Stimulated activated naive B cell treated with anti-CD40 and anti-IgM and Interleukin-4, amounts not matched to agents 10 μg/mL and 1 μg/mL and 100 μg/mL, for 72 hours (primary cell): Measurements from ENCODE around the gene ARHGAP18.
"Not testable (repeated sequence)": the region's sequence is repeated elsewhere in the genome, so short reads cannot be mapped to it uniquely, and the experiment has no call there.

Source experiments
- ATAC-seq, 2 donors: fragments of 150-1000 bp; cut with Tn5 transposase; replicated peaks; 2 replicates each; pipeline ENCODE4 v1.10.0; 2021; ENCODE audit warnings: moderate library complexity in 1 of 2
- DNase-seq: peaks from one replicate; pipeline ENCODE4 v3.0.0; 2021
- H3K27ac Mint-ChIP-seq: one replicate; pipeline ENCODE4 v1.8.0; 2022; ENCODE audit warnings: mild to moderate bottlenecking, mixed read lengths
- H3K27me3 Mint-ChIP-seq, 2 donors: one replicate each; pipeline ENCODE4 v1.8.0; 2022; ENCODE audit warnings: mixed read lengths in 2 of 2
- H3K36me3 Mint-ChIP-seq, 2 donors: one replicate each; pipeline ENCODE4 v1.8.0; 2022; ENCODE audit warnings: mixed read lengths in 2 of 2, mild to moderate bottlenecking in 1 of 2
- H3K4me1 Mint-ChIP-seq, 2 donors: one replicate each; pipeline ENCODE4 v1.8.0; 2022; ENCODE audit warnings: mixed read lengths in 2 of 2, mild to moderate bottlenecking in 1 of 2
- H3K4me3 Mint-ChIP-seq, 2 donors: one replicate each; pipeline ENCODE4 v1.8.0; 2022; ENCODE audit warnings: mild to moderate bottlenecking in 2 of 2, mixed read lengths in 2 of 2, moderate library complexity in 1 of 2
- H3K9me3 Mint-ChIP-seq, 2 donors: one replicate each; pipeline ENCODE4 v1.8.0; 2022; ENCODE audit warnings: mixed read lengths in 2 of 2, mild to moderate bottlenecking in 1 of 2

The ARHGAP18 gene

GRCh38 chr6:129583866-129584265 is 126.1 kb downstream of the ARHGAP18 start:
- Mint-ChIP-seq H3K4me3 (no peak overlapping the region), H3K27me3 (no peaks in the 10 kb centered on the region), H3K9me3 (peaks cover 3 to 7% of the 10 kb centered on the region in 2 donors), H3K4me1 (no peaks in the 10 kb centered on the region), H3K27ac (no peak overlapping the region), H3K36me3 (peaks cover 12% of the 10 kb centered on the region in 2 donors)
- ATAC-seq (no peak), DNase-seq (no peak)

GRCh38 chr6:129578315-129578714 is 131.7 kb downstream of the ARHGAP18 start:
- no peak overlapping the region for H3K4me3 Mint-ChIP-seq
- ATAC-seq (no peak), DNase-seq (no peak)
- H3K9me3 Mint-ChIP-seq: peaks cover 4 to 8% of the 10 kb centered on the region in 2 donors
- peaks cover 1 to 11% of the 10 kb centered on the region in 2 donors for H3K4me1 Mint-ChIP-seq
- peaks cover 4 to 9% of the 10 kb centered on the region in 2 donors for H3K36me3 Mint-ChIP-seq
- H3K27me3 Mint-ChIP-seq: no peaks in the 10 kb centered on the region
- no peak overlapping the region for H3K27ac Mint-ChIP-seq

GRCh38 chr6:129577691-129578090 is 132.3 kb downstream of the ARHGAP18 start:
- Mint-ChIP-seq H3K4me1 (peaks cover 1 to 11% of the 10 kb centered on the region in 2 donors), H3K36me3 (peaks cover 4 to 9% of the 10 kb centered on the region in 2 donors), H3K27ac (no peak overlapping the region), H3K4me3 (no peak overlapping the region), H3K27me3 (no peaks in the 10 kb centered on the region), H3K9me3 (peaks cover 4 to 8% of the 10 kb centered on the region in 2 donors)
- DNase-seq (no peak), ATAC-seq (no peak)

- H3K4me3 Mint-ChIP-seq: no peak overlapping the region
- ATAC-seq: no peak
- H3K27ac Mint-ChIP-seq: no peak overlapping the region
- H3K9me3 Mint-ChIP-seq: peaks cover 8 to 11% of the 10 kb centered on the region in 2 donors
- no peaks in the 10 kb centered on the region for H3K27me3 Mint-ChIP-seq
- H3K4me1 Mint-ChIP-seq: peaks cover 1 to 11% of the 10 kb centered on the region in 2 donors
- DNase-seq: no peak
- peaks cover 9 to 12% of the 10 kb centered on the region in 2 donors for H3K36me3 Mint-ChIP-seq
Measured at GRCh38 chr6:129576456-129576855, 133.5 kb downstream of the ARHGAP18 start.

GRCh38 chr6:129575378-129576118 is 134.4 kb downstream of the ARHGAP18 start:
- H3K9me3 Mint-ChIP-seq: peaks cover 8 to 15% of the 10 kb centered on the region in 2 donors
- H3K36me3 Mint-ChIP-seq: peaks cover 13 to 15% of the 10 kb centered on the region in 2 donors
- no peaks in the 10 kb centered on the region for H3K27me3 Mint-ChIP-seq
- no peak overlapping the region for H3K4me3 Mint-ChIP-seq
- peaks cover 1 to 11% of the 10 kb centered on the region in 2 donors for H3K4me1 Mint-ChIP-seq
- no peak for ATAC-seq
- no peak for DNase-seq
- H3K27ac Mint-ChIP-seq: no peak overlapping the region

GRCh38 chr6:129574605-129575004 is 135.4 kb downstream of the ARHGAP18 start:
- H3K4me1 Mint-ChIP-seq: peaks cover 1 to 11% of the 10 kb centered on the region in 2 donors
- H3K27ac Mint-ChIP-seq, H3K4me3 Mint-ChIP-seq, DNase-seq, ATAC-seq, H3K27me3 Mint-ChIP-seq: not testable (repeated sequence)
- peaks cover 22 to 23% of the 10 kb centered on the region in 2 donors for H3K36me3 Mint-ChIP-seq
- peaks cover 10 to 20% of the 10 kb centered on the region in 2 donors for H3K9me3 Mint-ChIP-seq

GRCh38 chr6:129570929-129571328 is 139.0 kb downstream of the ARHGAP18 start:
- not testable (repeated sequence) for H3K27ac Mint-ChIP-seq, H3K4me3 Mint-ChIP-seq, DNase-seq, H3K4me1 Mint-ChIP-seq, ATAC-seq, H3K27me3 Mint-ChIP-seq
- Mint-ChIP-seq H3K9me3 (peaks cover 10 to 20% of the 10 kb centered on the region in 2 donors), H3K36me3 (peaks cover 20 to 23% of the 10 kb centered on the region in 2 donors)

GRCh38 chr6:129568015-129568414 is 142.0 kb downstream of the ARHGAP18 start:
- Mint-ChIP-seq H3K4me1 (no peaks in the 10 kb centered on the region), H3K27me3 (peaks cover 0 to 5% of the 10 kb centered on the region in 2 donors), H3K9me3 (peaks cover 6 to 12% of the 10 kb centered on the region in 2 donors), H3K4me3 (no peak overlapping the region), H3K36me3 (peaks cover 13 to 19% of the 10 kb centered on the region in 2 donors), H3K27ac (no peak overlapping the region)
- DNase-seq (no peak), ATAC-seq (no peak)

- H3K36me3 Mint-ChIP-seq: peaks cover 13 to 19% of the 10 kb centered on the region in 2 donors
- ATAC-seq (no peak), DNase-seq (no peak)
- no peaks in the 10 kb centered on the region for H3K4me1 Mint-ChIP-seq
- H3K27ac Mint-ChIP-seq: no peak overlapping the region
- H3K27me3 Mint-ChIP-seq: peaks cover 0 to 5% of the 10 kb centered on the region in 2 donors
- peaks cover 6 to 12% of the 10 kb centered on the region in 2 donors for H3K9me3 Mint-ChIP-seq
- no peak overlapping the region for H3K4me3 Mint-ChIP-seq
Measured at GRCh38 chr6:129567374-129567773, 142.6 kb downstream of the ARHGAP18 start.

- peaks cover 7 to 11% of the 10 kb centered on the region in 2 donors for H3K36me3 Mint-ChIP-seq
- no peaks in the 10 kb centered on the region for H3K4me1 Mint-ChIP-seq
- no peak for ATAC-seq
- H3K9me3 Mint-ChIP-seq: peaks cover 2 to 5% of the 10 kb centered on the region in 2 donors
- peaks cover 0 to 5% of the 10 kb centered on the region in 2 donors for H3K27me3 Mint-ChIP-seq
- no peak overlapping the region for H3K4me3 Mint-ChIP-seq
- no peak overlapping the region for H3K27ac Mint-ChIP-seq
- no peak for DNase-seq
Measured at GRCh38 chr6:129565811-129566210, 144.2 kb downstream of the ARHGAP18 start.

GRCh38 chr6:129565366-129565765 is 144.6 kb downstream of the ARHGAP18 start:
- peaks cover 5 to 8% of the 10 kb centered on the region in 2 donors for H3K36me3 Mint-ChIP-seq
- H3K27ac Mint-ChIP-seq: no peak overlapping the region
- H3K4me1 Mint-ChIP-seq: no peaks in the 10 kb centered on the region
- DNase-seq (no peak), ATAC-seq (no peak)
- H3K27me3 Mint-ChIP-seq: peaks cover 0 to 5% of the 10 kb centered on the region in 2 donors
- peaks cover 2 to 5% of the 10 kb centered on the region in 2 donors for H3K9me3 Mint-ChIP-seq
- no peak overlapping the region for H3K4me3 Mint-ChIP-seq

- Mint-ChIP-seq H3K27me3 (peaks cover 0 to 5% of the 10 kb centered on the region in 2 donors), H3K27ac (no peak overlapping the region), H3K4me3 (no peak overlapping the region), H3K9me3 (no peaks in the 10 kb centered on the region), H3K4me1 (no peaks in the 10 kb centered on the region), H3K36me3 (no peaks in the 10 kb centered on the region)
- DNase-seq (no peak), ATAC-seq (no peak)
Measured at GRCh38 chr6:129558248-129558647, 151.7 kb downstream of the ARHGAP18 start.

GRCh38 chr6:129555206-129555832 is 154.7 kb downstream of the ARHGAP18 start:
- Mint-ChIP-seq H3K27ac (no peak overlapping the region), H3K4me3 (no peak overlapping the region), H3K36me3 (no peaks in the 10 kb centered on the region), H3K4me1 (no peaks in the 10 kb centered on the region), H3K9me3 (no peaks in the 10 kb centered on the region), H3K27me3 (peaks cover 7 to 14% of the 10 kb centered on the region in 2 donors)
- ATAC-seq (no peak), DNase-seq (no peak)

- Mint-ChIP-seq H3K27ac (no peak overlapping the region), H3K36me3 (no peaks in the 10 kb centered on the region), H3K4me3 (no peak overlapping the region), H3K4me1 (no peaks in the 10 kb centered on the region), H3K27me3 (peaks cover 7 to 14% of the 10 kb centered on the region in 2 donors), H3K9me3 (no peaks in the 10 kb centered on the region)
- DNase-seq: no peak
- ATAC-seq: no peak
Measured at GRCh38 chr6:129552413-129552812, 157.6 kb downstream of the ARHGAP18 start.

- Mint-ChIP-seq H3K4me3 (no peak overlapping the region), H3K4me1 (no peaks in the 10 kb centered on the region), H3K9me3 (no peaks in the 10 kb centered on the region), H3K36me3 (no peaks in the 10 kb centered on the region), H3K27me3 (peaks cover 7 to 14% of the 10 kb centered on the region in 2 donors), H3K27ac (no peak overlapping the region)
- no peak for ATAC-seq
- DNase-seq: no peak
Measured at GRCh38 chr6:129551486-129551885, 158.5 kb downstream of the ARHGAP18 start.
